ENCODE results near the gene DNASE1L3.

DNA sequence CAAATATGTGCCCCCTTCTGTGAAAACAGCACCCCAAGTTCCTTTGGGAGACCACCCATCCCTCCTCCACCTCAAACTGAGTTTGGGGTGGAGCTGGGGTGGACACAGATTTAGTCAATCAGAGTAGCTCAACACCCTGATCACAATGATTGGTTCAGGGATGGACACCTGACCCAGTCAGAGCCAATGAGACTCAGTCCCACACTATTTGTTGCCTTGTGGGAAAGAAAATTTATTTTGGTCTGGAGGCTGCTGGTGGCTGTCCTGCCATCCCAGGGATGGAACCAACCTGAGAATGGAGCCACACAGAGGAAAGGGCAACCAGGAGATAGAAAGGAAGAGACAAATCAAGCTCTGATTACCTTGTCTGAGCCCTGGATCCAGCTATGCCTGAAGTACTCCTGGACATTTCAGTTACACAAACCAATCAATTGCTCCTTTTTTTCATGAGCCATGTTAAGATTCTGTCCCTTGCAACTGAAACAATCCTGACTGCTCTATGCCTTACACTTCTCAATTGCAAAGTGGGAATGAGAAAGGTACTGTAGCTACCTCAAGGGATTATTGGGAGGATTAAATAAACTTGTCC is 10.6 kb downstream of the DNASE1L3 start:
- TF ChIP-seq, protein P1, sequence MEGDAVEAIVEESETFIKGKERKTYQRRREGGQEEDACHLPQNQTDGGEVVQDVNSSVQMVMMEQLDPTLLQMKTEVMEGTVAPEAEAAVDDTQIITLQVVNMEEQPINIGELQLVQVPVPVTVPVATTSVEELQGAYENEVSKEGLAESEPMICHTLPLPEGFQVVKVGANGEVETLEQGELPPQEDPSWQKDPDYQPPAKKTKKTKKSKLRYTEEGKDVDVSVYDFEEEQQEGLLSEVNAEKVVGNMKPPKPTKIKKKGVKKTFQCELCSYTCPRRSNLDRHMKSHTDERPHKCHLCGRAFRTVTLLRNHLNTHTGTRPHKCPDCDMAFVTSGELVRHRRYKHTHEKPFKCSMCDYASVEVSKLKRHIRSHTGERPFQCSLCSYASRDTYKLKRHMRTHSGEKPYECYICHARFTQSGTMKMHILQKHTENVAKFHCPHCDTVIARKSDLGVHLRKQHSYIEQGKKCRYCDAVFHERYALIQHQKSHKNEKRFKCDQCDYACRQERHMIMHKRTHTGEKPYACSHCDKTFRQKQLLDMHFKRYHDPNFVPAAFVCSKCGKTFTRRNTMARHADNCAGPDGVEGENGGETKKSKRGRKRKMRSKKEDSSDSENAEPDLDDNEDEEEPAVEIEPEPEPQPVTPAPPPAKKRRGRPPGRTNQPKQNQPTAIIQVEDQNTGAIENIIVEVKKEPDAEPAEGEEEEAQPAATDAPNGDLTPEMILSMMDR (IDR thresholded peaks at IDR 0.05; ENCODE audit: low read depth, low read length, missing input control): no peak
- TF ChIP-seq, protein P2, sequence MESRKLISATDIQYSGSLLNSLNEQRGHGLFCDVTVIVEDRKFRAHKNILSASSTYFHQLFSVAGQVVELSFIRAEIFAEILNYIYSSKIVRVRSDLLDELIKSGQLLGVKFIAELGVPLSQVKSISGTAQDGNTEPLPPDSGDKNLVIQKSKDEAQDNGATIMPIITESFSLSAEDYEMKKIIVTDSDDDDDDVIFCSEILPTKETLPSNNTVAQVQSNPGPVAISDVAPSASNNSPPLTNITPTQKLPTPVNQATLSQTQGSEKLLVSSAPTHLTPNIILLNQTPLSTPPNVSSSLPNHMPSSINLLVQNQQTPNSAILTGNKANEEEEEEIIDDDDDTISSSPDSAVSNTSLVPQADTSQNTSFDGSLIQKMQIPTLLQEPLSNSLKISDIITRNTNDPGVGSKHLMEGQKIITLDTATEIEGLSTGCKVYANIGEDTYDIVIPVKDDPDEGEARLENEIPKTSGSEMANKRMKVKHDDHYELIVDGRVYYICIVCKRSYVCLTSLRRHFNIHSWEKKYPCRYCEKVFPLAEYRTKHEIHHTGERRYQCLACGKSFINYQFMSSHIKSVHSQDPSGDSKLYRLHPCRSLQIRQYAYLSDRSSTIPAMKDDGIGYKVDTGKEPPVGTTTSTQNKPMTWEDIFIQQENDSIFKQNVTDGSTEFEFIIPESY (IDR thresholded peaks at IDR 0.05): no peak
- TF ChIP-seq RAD21 (IDR thresholded peaks at IDR 0.05) (no peak), RXRA (IDR thresholded peaks at IDR 0.05) (no peak), YY1 (IDR thresholded peaks at IDR 0.05) (no peak), SP1 (IDR thresholded peaks at IDR 0.05) (no peak), EGR1 (IDR thresholded peaks at IDR 0.05; ENCODE audit: low read depth in 2 of 2) (no peak), GABPA (IDR thresholded peaks at IDR 0.05 in 1 of 2, conservative IDR thresholded peaks at IDR 0.05 in 1 of 2) (no peak), FOXA1 (IDR thresholded peaks at IDR 0.05) (no peak)
- TF ChIP-seq, protein P3, sequence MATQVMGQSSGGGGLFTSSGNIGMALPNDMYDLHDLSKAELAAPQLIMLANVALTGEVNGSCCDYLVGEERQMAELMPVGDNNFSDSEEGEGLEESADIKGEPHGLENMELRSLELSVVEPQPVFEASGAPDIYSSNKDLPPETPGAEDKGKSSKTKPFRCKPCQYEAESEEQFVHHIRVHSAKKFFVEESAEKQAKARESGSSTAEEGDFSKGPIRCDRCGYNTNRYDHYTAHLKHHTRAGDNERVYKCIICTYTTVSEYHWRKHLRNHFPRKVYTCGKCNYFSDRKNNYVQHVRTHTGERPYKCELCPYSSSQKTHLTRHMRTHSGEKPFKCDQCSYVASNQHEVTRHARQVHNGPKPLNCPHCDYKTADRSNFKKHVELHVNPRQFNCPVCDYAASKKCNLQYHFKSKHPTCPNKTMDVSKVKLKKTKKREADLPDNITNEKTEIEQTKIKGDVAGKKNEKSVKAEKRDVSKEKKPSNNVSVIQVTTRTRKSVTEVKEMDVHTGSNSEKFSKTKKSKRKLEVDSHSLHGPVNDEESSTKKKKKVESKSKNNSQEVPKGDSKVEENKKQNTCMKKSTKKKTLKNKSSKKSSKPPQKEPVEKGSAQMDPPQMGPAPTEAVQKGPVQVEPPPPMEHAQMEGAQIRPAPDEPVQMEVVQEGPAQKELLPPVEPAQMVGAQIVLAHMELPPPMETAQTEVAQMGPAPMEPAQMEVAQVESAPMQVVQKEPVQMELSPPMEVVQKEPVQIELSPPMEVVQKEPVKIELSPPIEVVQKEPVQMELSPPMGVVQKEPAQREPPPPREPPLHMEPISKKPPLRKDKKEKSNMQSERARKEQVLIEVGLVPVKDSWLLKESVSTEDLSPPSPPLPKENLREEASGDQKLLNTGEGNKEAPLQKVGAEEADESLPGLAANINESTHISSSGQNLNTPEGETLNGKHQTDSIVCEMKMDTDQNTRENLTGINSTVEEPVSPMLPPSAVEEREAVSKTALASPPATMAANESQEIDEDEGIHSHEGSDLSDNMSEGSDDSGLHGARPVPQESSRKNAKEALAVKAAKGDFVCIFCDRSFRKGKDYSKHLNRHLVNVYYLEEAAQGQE (IDR thresholded peaks at IDR 0.05): no peak
- TF ChIP-seq, protein P4, sequence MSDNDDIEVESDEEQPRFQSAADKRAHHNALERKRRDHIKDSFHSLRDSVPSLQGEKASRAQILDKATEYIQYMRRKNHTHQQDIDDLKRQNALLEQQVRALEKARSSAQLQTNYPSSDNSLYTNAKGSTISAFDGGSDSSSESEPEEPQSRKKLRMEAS (IDR thresholded peaks at IDR 0.05): no peak
